22Rv1 (cell line): ENCODE data around the gene NKX2-2.

Experiments used
- ZFX ChIP-seq: fragments of 450-650 bp; IDR thresholded peaks from 2 replicates; pipeline ENCODE4 v1.6.1; 2017; ENCODE audit warnings: antibody characterized with exemption, borderline replicate concordance
- TF ChIP-seq, protein P1 (sequence below): fragments of 450-650 bp; IDR thresholded peaks from 2 replicates; pipeline ENCODE4 v1.5.1; 2017; ENCODE audit warnings: mild to moderate bottlenecking

DNA sequence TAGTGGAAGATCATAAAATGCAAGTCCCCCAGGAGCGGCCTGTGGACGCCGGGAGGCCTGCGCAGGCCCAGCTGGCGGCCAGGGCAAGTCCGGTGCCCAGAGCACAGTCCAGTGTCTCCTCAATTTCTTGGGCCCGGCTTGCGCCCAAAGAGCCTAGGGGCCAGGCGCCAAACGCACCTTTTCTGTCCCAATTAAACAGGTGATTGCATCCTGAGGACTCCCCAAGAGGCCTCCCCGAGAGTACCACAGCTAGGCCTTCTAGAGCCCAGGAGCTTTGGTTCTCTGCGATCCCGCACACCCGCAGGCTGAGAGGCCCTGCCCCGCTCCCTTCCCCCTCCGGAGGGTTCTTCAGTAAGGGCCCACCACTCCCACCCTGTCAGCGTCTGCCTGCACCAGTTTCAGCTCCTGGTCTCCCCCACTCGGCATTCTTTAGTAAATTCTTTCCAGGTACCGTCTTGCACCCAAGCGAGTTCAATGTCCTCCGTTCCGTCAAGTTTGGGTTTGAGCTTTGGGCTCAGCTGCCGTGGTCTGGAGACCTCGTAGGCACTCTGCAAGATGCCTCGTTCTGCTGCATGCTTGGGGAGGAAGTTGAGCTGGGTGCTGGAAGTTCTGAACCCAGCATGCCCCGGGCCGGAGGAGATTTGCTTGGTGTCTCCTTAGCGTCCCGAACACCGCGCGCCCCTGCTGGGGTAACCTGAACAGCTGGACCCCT, 3.9 kb upstream of the NKX2-2 start:
- TF ChIP-seq, protein P1, sequence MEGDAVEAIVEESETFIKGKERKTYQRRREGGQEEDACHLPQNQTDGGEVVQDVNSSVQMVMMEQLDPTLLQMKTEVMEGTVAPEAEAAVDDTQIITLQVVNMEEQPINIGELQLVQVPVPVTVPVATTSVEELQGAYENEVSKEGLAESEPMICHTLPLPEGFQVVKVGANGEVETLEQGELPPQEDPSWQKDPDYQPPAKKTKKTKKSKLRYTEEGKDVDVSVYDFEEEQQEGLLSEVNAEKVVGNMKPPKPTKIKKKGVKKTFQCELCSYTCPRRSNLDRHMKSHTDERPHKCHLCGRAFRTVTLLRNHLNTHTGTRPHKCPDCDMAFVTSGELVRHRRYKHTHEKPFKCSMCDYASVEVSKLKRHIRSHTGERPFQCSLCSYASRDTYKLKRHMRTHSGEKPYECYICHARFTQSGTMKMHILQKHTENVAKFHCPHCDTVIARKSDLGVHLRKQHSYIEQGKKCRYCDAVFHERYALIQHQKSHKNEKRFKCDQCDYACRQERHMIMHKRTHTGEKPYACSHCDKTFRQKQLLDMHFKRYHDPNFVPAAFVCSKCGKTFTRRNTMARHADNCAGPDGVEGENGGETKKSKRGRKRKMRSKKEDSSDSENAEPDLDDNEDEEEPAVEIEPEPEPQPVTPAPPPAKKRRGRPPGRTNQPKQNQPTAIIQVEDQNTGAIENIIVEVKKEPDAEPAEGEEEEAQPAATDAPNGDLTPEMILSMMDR, result no peak
- TF ChIP-seq ZFX, result no peak
